ENCODE results near the gene ACTC1.
A peak's percentile ranks its signal among the peaks of the same experiment; 100 is the strongest.

The ACTC1 gene

GRCh38 chr15:34754171-34754601 lies 41.2 kb downstream of the ACTC1 start:
- no peak overlapping the region for H3K4me3 ChIP-seq (ENCODE audit: low read depth, low read length)
- no peak for DNase-seq (ENCODE audit: low read depth, low spot score)
- TF ChIP-seq, protein P1, sequence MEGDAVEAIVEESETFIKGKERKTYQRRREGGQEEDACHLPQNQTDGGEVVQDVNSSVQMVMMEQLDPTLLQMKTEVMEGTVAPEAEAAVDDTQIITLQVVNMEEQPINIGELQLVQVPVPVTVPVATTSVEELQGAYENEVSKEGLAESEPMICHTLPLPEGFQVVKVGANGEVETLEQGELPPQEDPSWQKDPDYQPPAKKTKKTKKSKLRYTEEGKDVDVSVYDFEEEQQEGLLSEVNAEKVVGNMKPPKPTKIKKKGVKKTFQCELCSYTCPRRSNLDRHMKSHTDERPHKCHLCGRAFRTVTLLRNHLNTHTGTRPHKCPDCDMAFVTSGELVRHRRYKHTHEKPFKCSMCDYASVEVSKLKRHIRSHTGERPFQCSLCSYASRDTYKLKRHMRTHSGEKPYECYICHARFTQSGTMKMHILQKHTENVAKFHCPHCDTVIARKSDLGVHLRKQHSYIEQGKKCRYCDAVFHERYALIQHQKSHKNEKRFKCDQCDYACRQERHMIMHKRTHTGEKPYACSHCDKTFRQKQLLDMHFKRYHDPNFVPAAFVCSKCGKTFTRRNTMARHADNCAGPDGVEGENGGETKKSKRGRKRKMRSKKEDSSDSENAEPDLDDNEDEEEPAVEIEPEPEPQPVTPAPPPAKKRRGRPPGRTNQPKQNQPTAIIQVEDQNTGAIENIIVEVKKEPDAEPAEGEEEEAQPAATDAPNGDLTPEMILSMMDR (IDR thresholded peaks at IDR 0.05; ENCODE audit: low read depth, low read length), result no peak
- in situ Hi-C loops (cut with HindIII; ENCODE audit: low sequenced_read_pairs), result no loop called here

DNA sequence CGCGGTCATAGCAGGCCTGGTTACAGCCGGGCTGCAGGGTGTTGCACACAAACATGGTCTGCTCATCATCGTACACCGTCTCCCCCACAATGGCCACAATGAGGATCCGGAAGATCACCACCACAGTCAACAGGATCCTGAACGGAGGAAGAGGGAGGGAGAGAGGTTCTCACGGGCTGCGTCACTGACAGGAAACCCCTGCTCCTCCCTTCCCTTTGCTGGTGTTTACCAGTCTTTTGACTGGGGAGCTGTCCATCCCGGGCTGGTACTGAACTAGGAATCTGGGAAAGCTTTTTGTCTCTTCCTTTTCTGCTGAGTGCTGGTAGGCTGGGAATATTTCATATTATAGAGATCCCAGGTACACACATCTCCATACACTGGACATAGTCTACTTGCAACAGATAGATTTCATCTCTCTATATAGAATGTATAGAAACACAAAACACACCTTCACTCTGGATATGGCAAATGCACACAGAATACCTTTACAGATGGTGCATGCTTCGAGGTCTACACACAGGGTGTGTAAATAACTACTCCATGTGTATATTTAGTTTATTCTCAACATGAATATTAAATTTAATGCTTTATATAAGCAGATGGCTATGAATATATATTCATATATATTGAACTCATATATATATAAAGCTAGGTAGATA lies 42.0 kb downstream of the ACTC1 start:
- TF ChIP-seq, protein P1 (IDR thresholded peaks at IDR 0.05; ENCODE audit: low read depth, low read length), result no peak
- H3K4me3 ChIP-seq (ENCODE audit: low read depth, low read length), result no peak overlapping the region
- DNase-seq (ENCODE audit: low read depth, low spot score), result peak; percentile 49
- in situ Hi-C loops (cut with HindIII; ENCODE audit: low sequenced_read_pairs), result no loop called here

- no peak for DNase-seq (ENCODE audit: low read depth, low spot score)
- TF ChIP-seq, protein P1 (IDR thresholded peaks at IDR 0.05; ENCODE audit: low read depth, low read length), result no peak
- in situ Hi-C loops (cut with HindIII; ENCODE audit: low sequenced_read_pairs), result no loop called here
- no peak overlapping the region for H3K4me3 ChIP-seq (ENCODE audit: low read depth, low read length)
Observed at GRCh38 chr15:34749691-34750090, 45.7 kb downstream of the ACTC1 start.

All from astrocyte of the spinal cord (primary cell).